H1 (cell line): ENCODE data around the gene ACP3.
A peak's percentile ranks its signal among the peaks of the same experiment; 100 is the strongest.

Experiments
- RAD21 ChIP-seq, 2 experiments: IDR thresholded peaks in 1 of 2; conservative IDR thresholded peaks in 1 of 2; 2 replicates each; pipeline ENCODE4 v1.6.1; 2011; ENCODE audit warnings: low read depth in 2 of 2, low read length in 2 of 2, improper control_type of control experiment in 1 of 2, inconsistent platforms in 1 of 2, mild to moderate bottlenecking in 1 of 2, moderate library complexity in 1 of 2
- TF ChIP-seq, protein P1 (sequence below), 3 experiments: IDR thresholded peaks; 1 replicate in 2 of 3; 2 replicates in 1 of 3; pipeline versions ENCODE4 v1.5.1 to v1.6.1; 2011; ENCODE audit warnings: low read length in 3 of 3, mild to moderate bottlenecking in 3 of 3, inconsistent platforms in 2 of 3, low read depth in 1 of 3, moderate library complexity in 1 of 3; ENCODE audit not compliant: insufficient read depth in 1 of 3; ENCODE audit errors: control extremely low read depth in 1 of 3

DNA sequence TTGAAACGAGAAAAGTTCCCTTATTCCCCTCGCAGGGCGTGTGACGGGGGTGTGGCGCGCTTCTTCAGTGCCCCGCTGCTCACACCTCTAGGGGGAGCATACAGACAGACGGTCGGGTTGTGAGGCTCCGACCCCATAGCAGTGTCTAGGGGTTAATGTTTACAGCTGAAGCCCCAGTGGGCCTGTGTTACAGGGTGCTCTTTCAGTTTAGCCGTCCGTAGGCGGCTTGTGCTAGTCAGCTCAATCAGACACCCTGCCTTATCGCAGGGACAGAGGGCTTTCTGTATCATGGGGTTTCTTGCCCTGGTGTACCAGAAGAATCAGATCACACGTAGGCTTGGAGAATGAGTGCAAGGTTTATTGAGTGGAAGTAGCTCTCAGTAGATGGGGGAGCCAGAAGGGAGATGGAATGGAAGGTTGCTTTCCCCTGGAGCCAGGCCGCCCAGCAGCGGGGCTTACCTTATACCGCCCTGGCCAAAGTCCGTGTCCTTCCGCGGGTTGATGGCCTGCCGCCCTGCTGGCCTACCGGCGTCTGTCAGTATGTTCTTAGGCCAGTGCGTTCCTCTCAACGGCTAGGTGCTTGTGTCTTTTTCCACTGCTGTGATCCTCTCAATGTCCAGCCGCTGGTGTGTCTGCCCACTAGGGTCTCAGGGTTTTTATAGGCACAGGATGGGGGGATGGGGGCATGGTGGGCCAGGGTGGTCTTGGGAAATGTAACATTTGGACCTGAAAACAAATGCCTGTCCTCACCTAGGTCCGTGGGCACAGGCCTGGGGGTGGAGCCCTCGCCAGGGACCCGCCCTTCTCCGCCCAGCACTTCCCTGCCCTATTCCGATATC lies 32.2 kb upstream of the ACP3 start:
- peak; percentile 45 to 56 for TF ChIP-seq RAD21 (IDR thresholded peaks at IDR 0.05 in 1 of 2, conservative IDR thresholded peaks at IDR 0.05 in 1 of 2; ENCODE audit: low read depth in 2 of 2, low read length in 2 of 2)
- TF ChIP-seq, protein P1, sequence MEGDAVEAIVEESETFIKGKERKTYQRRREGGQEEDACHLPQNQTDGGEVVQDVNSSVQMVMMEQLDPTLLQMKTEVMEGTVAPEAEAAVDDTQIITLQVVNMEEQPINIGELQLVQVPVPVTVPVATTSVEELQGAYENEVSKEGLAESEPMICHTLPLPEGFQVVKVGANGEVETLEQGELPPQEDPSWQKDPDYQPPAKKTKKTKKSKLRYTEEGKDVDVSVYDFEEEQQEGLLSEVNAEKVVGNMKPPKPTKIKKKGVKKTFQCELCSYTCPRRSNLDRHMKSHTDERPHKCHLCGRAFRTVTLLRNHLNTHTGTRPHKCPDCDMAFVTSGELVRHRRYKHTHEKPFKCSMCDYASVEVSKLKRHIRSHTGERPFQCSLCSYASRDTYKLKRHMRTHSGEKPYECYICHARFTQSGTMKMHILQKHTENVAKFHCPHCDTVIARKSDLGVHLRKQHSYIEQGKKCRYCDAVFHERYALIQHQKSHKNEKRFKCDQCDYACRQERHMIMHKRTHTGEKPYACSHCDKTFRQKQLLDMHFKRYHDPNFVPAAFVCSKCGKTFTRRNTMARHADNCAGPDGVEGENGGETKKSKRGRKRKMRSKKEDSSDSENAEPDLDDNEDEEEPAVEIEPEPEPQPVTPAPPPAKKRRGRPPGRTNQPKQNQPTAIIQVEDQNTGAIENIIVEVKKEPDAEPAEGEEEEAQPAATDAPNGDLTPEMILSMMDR (IDR thresholded peaks at IDR 0.05; ENCODE audit: control extremely low read depth in 1 of 3, insufficient read depth in 1 of 3, low read depth in 1 of 3, low read length in 3 of 3): peak; percentile 51 to 61 (median 53)
